ENCODE measurements around the gene KRT35.

KRT35 gene

DNA sequence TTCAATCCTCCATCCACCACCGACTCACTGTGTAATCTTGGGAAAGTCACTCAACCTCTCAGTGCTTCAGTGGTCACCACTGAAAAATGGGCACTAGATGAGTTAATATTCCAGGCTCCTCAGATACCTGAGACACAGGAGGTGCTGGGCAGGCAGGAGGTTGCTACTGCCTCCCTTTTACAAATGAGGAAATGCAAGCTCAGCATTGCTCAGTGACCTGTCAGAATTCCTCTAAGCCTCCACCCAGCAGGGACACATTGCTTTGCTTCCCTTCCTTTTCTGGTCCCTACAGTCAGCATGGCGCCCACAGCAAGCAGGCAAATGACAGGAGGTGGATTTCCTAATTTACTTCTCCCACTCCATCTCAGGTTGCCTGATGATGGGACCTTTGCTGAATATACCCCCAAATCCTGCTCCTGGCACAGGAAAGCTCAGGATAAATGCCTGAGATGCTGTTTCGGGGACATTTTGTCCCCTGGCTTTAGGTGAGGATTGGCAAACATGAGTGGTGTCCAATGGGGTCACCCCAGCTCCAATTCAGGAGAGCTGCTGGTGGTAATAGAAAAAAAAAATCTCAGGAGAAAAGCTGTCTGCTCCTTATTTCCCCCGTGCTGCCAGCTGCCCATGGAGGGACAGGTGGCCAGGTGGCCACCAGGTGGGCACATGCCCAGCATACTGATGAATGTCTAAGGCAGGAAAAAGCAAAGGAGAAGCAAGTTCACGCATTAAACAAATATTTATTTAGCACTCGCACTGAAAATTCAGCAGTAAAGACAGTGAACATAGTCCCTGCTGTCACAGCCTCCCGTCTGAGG is 29.5 kb upstream of the KRT35 start:
- TF ChIP-seq, protein P1, sequence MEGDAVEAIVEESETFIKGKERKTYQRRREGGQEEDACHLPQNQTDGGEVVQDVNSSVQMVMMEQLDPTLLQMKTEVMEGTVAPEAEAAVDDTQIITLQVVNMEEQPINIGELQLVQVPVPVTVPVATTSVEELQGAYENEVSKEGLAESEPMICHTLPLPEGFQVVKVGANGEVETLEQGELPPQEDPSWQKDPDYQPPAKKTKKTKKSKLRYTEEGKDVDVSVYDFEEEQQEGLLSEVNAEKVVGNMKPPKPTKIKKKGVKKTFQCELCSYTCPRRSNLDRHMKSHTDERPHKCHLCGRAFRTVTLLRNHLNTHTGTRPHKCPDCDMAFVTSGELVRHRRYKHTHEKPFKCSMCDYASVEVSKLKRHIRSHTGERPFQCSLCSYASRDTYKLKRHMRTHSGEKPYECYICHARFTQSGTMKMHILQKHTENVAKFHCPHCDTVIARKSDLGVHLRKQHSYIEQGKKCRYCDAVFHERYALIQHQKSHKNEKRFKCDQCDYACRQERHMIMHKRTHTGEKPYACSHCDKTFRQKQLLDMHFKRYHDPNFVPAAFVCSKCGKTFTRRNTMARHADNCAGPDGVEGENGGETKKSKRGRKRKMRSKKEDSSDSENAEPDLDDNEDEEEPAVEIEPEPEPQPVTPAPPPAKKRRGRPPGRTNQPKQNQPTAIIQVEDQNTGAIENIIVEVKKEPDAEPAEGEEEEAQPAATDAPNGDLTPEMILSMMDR (IDR thresholded peaks at IDR 0.05; ENCODE audit: insufficient read depth, low read length, missing control alignments) = no peak
- ChIA-PET POLR2A (interaction anchor here (0.6 kb wide), 1 partner anchor 451 kb away, joined by 4 read pairs; no protein-coding TSS in a partner anchor), CTCF (interaction anchor here (1.0 to 2.4 kb wide), 3 partner anchors 8 to 138 kb away, joined by 3 to 11 read pairs (median 6); partner anchors contain the start of gene KRT15)
- H3K4me3 ChIP-seq (ENCODE audit: low read depth, low read length) = no peak overlapping the region
- no peak for DNase-seq (ENCODE audit: low read depth, low spot score)

DNA sequence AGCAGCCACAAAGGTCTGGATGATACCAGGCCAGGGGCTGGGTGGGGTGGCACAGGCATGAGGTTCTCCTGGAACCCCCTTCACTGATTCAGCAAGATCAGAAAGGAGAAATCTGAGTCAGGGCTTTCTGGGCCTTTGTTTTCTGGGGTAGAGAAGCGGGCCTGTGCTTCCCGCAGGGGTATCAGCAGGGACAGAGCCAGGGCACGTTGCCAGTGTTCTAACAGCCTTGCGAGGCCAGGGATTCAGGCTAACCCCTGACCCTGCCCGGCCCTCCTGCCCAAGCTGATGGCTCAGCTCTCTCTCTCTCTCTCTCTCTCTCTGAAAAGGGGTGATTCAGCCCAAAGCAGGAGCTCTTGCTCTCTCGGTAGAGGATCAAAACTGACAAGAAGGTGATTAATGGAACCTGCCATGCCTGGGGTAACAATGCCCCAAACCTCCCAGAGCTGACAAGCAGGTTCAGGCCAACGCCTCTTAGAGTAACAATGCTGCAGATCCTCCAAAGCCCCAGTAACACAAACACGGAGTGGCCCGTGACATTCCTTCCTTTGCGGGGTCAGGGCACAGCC is 26.4 kb upstream of the KRT35 start:
- TF ChIP-seq, protein P1 (IDR thresholded peaks at IDR 0.05; ENCODE audit: insufficient read depth, low read length, missing control alignments) = no peak
- no peak for DNase-seq (ENCODE audit: low read depth, low spot score)
- CTCF ChIA-PET = interaction anchor here (0.7 to 2.3 kb wide), 9 partner anchors 11 to 651 kb away, joined by 3 to 8 read pairs (median 4); partner anchors contain the start of gene KRT15
- POLR2A ChIA-PET = no interaction called here
- H3K4me3 ChIP-seq (ENCODE audit: low read depth, low read length) = no peak overlapping the region

DNA sequence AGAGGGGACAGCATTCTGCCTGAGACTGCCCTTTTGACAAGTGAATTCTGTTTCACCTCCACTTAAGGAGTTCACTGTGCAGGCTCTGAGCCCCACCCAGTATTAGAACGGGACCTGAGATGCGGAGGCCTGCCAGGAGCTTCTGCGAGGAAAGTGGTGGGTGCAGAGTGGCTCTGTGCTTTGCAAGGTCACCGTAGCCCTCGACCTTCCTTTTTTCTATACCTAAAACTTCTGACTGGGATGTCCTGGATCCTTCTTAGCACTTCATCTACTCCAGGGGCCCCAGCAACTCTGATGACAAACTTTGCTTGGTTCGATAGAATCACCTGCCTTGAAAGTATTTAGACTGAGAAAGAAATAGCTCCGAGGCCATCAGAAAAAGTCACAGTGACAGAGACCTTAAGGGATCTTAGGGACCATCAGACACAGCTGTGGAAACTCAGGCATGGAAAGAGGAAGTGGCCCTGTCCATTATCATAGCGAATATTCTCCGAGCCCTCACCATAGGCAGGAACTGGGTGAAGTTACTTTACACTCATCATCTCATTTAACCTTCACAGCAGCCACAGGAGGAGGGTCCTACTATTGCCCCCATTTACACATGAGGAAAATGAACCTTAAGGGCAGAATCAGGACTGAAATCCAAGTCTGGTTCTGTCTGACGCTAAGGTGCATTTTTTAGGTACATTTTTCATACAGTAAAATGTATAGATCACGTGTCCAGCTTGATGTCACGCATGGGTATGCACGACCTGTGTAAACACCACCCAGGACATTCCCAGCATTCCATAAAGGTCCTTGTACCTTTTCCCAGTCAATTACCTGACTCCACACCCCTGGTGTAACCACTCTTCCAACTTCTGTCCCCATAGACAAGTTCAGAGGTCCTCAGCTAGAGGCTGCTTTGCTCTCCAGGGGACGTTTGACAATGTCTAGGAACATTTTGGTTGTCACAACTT is 25.1 kb upstream of the KRT35 start:
- H3K4me3 ChIP-seq (ENCODE audit: low read depth, low read length) = no peak overlapping the region
- POLR2A ChIA-PET = interaction anchor here (1.1 to 1.2 kb wide), 2 partner anchors 9 to 10 kb away, joined by 3 to 4 read pairs; no protein-coding TSS in a partner anchor
- DNase-seq (ENCODE audit: low read depth, low spot score) = no peak
- TF ChIP-seq, protein P1 (IDR thresholded peaks at IDR 0.05; ENCODE audit: insufficient read depth, low read length, missing control alignments) = no peak
- CTCF ChIA-PET = interaction anchor here (0.7 to 1.8 kb wide), 8 partner anchors 10 to 649 kb away, joined by 3 to 15 read pairs (median 4); no protein-coding TSS in a partner anchor

DNA sequence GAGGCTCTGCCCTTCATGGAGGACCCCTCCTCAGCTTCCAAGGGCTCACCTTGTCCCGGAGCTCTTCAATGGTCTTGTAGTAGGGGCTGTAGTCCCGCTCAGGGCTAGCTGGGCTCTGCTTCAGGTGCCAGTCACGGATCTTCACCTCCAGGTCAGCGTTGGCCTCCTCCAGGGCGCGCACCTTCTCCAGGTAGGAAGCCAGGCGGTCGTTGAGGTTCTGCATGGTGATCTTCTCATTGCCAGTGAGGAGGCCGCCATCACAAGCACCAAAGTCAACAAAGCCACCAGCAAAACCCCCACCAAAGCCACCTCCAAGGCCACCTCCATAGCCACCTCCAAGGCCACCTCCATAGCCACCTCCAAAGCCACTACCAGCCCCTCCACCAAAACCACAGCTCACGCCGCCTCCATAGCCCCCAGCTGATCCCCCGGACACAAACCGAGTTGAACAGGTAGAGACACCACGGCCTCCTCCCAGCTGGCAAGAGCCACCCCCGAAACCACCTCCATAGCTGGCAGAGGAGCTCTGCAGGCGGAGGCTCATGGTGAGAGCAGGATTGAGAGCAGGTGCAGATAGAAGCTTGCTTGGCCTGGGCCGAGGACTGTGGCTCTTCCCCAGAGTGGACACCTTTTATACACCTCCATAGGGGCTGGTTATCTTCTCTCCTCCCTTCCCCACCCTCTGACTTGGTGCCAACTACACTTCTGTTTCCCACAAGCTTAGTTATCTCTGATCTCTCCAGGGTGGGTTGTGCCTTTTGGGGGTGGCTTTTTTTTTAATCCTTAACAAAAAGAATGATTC is 24.3 kb upstream of the KRT35 start, which contains the start of gene KRT13:
Gene KRT13 (minus strand): TSS at position 606 of the 802 bp plus-strand sequence. CDS start 62 bp downstream, at position 544.
- no peak within 1 kb of the TSS for H3K4me3 ChIP-seq (ENCODE audit: low read depth, low read length)
- TF ChIP-seq, protein P1 (IDR thresholded peaks at IDR 0.05; ENCODE audit: insufficient read depth, low read length, missing control alignments) = no peak
- DNase-seq (ENCODE audit: low read depth, low spot score) = no peak
- ChIA-PET POLR2A (interaction anchor here (1.1 kb wide), 1 partner anchor 9 kb away, joined by 3 read pairs; no protein-coding TSS in a partner anchor), CTCF (interaction anchor here (1.2 to 1.7 kb wide), 4 partner anchors 9 to 158 kb away, joined by 3 to 15 read pairs (median 4); no protein-coding TSS in a partner anchor)

DNA sequence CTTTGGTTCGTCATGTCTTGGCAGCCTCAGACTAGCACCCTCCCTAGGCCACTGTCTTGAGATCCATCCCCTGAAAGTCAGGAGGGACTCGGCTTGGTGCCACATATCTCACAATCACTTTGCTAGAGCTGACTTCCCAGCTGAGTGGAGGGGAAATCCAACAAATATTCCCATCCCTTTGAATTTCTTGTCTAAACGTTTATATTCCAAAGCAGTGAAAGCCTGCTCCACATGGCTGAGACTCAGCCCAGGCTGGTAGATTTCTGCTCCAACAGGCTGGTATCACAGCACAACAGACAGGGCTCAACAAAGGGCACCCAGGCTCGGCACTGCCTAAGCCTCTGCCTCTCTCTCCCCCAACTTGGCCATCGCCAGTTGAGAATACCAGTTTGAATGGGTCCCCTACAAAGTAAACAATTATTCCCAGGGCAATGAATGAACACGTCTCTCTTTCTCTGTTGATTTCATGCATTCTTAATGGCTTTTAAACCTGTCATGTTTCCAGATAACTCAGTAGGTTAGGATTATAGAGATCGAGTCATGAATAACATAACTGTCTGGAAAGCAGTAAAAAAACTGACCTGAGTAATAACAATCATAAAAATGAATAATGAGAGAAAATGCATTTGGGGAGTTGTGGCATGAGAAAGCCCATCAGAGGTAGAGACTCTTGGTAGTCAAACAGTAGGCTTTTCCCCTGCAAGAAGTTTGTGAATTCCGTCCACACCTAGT is 23.5 kb upstream of the KRT35 start:
- TF ChIP-seq, protein P1 (IDR thresholded peaks at IDR 0.05; ENCODE audit: insufficient read depth, low read length, missing control alignments) = no peak
- ChIA-PET POLR2A (no interaction called here), CTCF (interaction anchor here (0.9 to 1.7 kb wide), 5 partner anchors 8 to 176 kb away, joined by 4 to 15 read pairs (median 5); no protein-coding TSS in a partner anchor)
- DNase-seq (ENCODE audit: low read depth, low spot score) = no peak
- H3K4me3 ChIP-seq (ENCODE audit: low read depth, low read length) = no peak overlapping the region
